GM12878 (cell line): ENCODE results near the gene ADAMTS2. TPM values are rescaled to one million over a fixed set of nuclear protein-coding genes. Genes with fewer than 3 reads are reported as not detected.

Source experiments
- ATAC-seq: fragments of 200-7000 bp; cut with Tn5 transposase; 3 replicates; pipeline ENCODE4 v1.9.1; 2020; ENCODE audit warnings: mild to moderate bottlenecking, moderate library complexity
- BruUV-seq: library from RNA; stranded (reverse); fragments of 400-500 nt; replicated peaks from 2 replicates; lab custom pipeline; 2021; lab: Mats Ljungman, UMichigan
- CTCF ChIA-PET: fragments of 300-600 bp; sonication (Branson Sonifier 250); formaldehyde crosslinking; extraction: SDS; loops from one replicate; lab custom pipeline; 2021; ENCODE audit warnings: inconsistent platforms; lab: Yijun Ruan, JAX
- POLR2A ChIA-PET: fragments of 350-600 bp; formaldehyde crosslinking; extraction: SDS; loops from one replicate; lab custom pipeline; 2021; ENCODE audit warnings: inconsistent platforms; lab: Charles Lee
- RAD21 ChIA-PET: fragments of 300-600 bp; sonication (Branson Sonifier 250); formaldehyde crosslinking; loops from one replicate; lab custom pipeline; 2023; ENCODE audit warnings: antibody characterized with exemption; ENCODE audit not compliant: unreplicated experiment; lab: Charles Lee
- SMC1A ChIA-PET: fragments of 300-600 bp; sonication (Branson Sonifier 250); formaldehyde crosslinking; loops from one replicate; lab custom pipeline; 2023; ENCODE audit not compliant: unreplicated experiment, uncharacterized antibody; lab: Charles Lee
- DNase-seq: peaks from one replicate; pipeline ENCODE4 v3.0.0-alpha.2; 2011; ENCODE audit warnings: low read depth, low spot score
- FAIRE-seq: peaks from 3 replicates; lab custom pipeline; 2011; peaks lifted over from hg19 to GRCh38; lab: Jason Lieb, UNC
- H2AFZ ChIP-seq: 2 replicates; pipeline ENCODE4 v1.6.0; 2011; ENCODE audit warnings: low read depth, low read length, control low read depth; ENCODE audit not compliant: control insufficient read depth
- H3K27ac ChIP-seq: 2 replicates; pipeline ENCODE4 v1.5.1; 2011; ENCODE audit warnings: control low read depth; ENCODE audit not compliant: control insufficient read depth, insufficient read depth
- H3K27me3 ChIP-seq, 2 experiments: replicated peaks in 1 of 2; 2 replicates each; pipeline versions ENCODE4 v1.6.0 to v1.6.1; 2011; ENCODE audit warnings: low read length in 1 of 2; ENCODE audit not compliant: control insufficient read depth in 2 of 2, insufficient read depth in 2 of 2
- H3K36me3 ChIP-seq, 2 experiments: 2 replicates each; pipeline ENCODE4 v1.5.1; 2011; ENCODE audit warnings: low read length in 1 of 2; ENCODE audit not compliant: control insufficient read depth in 2 of 2, insufficient read depth in 2 of 2
- H3K4me1 ChIP-seq: 2 replicates; pipeline ENCODE4 v1.6.1; 2011; ENCODE audit warnings: mild to moderate bottlenecking, low read length, moderate library complexity, mixed read lengths; ENCODE audit not compliant: control insufficient read depth, insufficient read depth
- H3K4me2 ChIP-seq: 2 replicates; pipeline ENCODE4 v1.6.0; 2011; ENCODE audit warnings: control low read depth; ENCODE audit not compliant: control insufficient read depth, insufficient read depth
- H3K4me3 ChIP-seq: fragments of 200-600 bp; sonication (generic); 2 replicates; pipeline ENCODE4 v1.5.1; 2016
- H3K79me2 ChIP-seq: 2 replicates; pipeline ENCODE4 v1.6.0; 2011; ENCODE audit warnings: low read length; ENCODE audit not compliant: control insufficient read depth, insufficient read depth
- H3K9ac ChIP-seq: 2 replicates; pipeline ENCODE4 v1.8.0; 2011; ENCODE audit warnings: low read length, control low read depth, mixed read lengths; ENCODE audit not compliant: control insufficient read depth, insufficient read depth
- H3K9me3 ChIP-seq: replicated peaks from 3 replicates; pipeline ENCODE4 v1.5.1; 2011; ENCODE audit warnings: mild to moderate bottlenecking, low read length; ENCODE audit not compliant: control insufficient read depth, insufficient read depth
- H4K20me1 ChIP-seq: 2 replicates; pipeline ENCODE4 v1.6.0; 2011; ENCODE audit not compliant: control insufficient read depth, insufficient read depth
- CREB1 ChIP-seq: IDR thresholded peaks from 2 replicates; pipeline ENCODE4 v1.6.1; 2012; ENCODE audit warnings: low read depth, mild to moderate bottlenecking, inconsistent platforms
- CREM ChIP-seq: IDR thresholded peaks from 2 replicates; pipeline ENCODE4 v1.6.1; 2014; ENCODE audit warnings: antibody characterized with exemption, low read depth
- EGR1 ChIP-seq, 2 experiments: IDR thresholded peaks; 1 replicate in 1 of 2; 2 replicates in 1 of 2; pipeline ENCODE4 v1.6.1; 2011 to 2012; ENCODE audit warnings: low read depth in 2 of 2, low read length in 2 of 2, borderline replicate concordance in 1 of 2, mild to moderate bottlenecking in 1 of 2, moderate library complexity in 1 of 2
- EP300 ChIP-seq, 2 experiments: fragments of 150-350 bp in 1 of 2; IDR thresholded peaks; 2 replicates each; pipeline ENCODE4 v1.6.1; 2011 to 2012; ENCODE audit warnings: low read depth in 2 of 2, low read length in 2 of 2, borderline replicate concordance in 1 of 2, improper control_type of control experiment in 1 of 2, inconsistent platforms in 1 of 2; ENCODE audit not compliant: control insufficient read depth in 1 of 2
- NBN ChIP-seq: fragments of 450-650 bp; IDR thresholded peaks from 2 replicates; pipeline ENCODE4 v1.6.1; 2016
- SUPT20H ChIP-seq: IDR thresholded peaks from 2 replicates; pipeline ENCODE4 v1.6.1; 2011; ENCODE audit warnings: low read depth, mild to moderate bottlenecking, low read length, moderate library complexity, borderline replicate concordance; ENCODE audit not compliant: control insufficient read depth
- TAF1 ChIP-seq: IDR thresholded peaks from 2 replicates; pipeline ENCODE4 v1.6.1; 2011; ENCODE audit warnings: mild to moderate bottlenecking, low read depth, low read length, borderline replicate concordance
- TCF7 ChIP-seq: IDR thresholded peaks from 2 replicates; pipeline ENCODE4 v1.6.1; 2014; ENCODE audit warnings: antibody characterized with exemption, borderline replicate concordance
- WGBS: methylation state at CpG from one replicate; pipeline ENCODE4 v1.1.6; 2016; ENCODE audit warnings: low lambda C conversion rate; ENCODE audit not compliant: insufficient replicate concordance, insufficient coverage; ENCODE audit errors: missing lambda C conversion rate; 5-methylcytosine and 5-hydroxymethylcytosine counted together
- in situ Hi-C: fragments of 300-500 bp; cut with MboI; formaldehyde crosslinking; loops from 9 replicates; pipeline ENCODE4 v1.14.3; 2018; ENCODE audit warnings: mixed read lengths
- intact Hi-C: fragments of 100-400 bp; cut with micrococcal nuclease; formaldehyde crosslinking; loops from one replicate; pipeline ENCODE4 v1.14.2; 2022; ENCODE audit not compliant: unreplicated experiment
- polyA plus RNA-seq, 11 experiments: library from polyadenylated mRNA; depleted of rRNA in 4 of 11; unstranded in 6 of 11; stranded (reverse) in 5 of 11; fragments of >200 nt; fragmentation: Nextera tagmentation in 4 of 11; fragmentation: Illumina TruSeq in 1 of 11; extraction: Ambion mirVana in 4 of 11; extraction: Trizol in 1 of 11; gene quantifications; 1 replicate in 1 of 11; 2 replicates in 10 of 11; pipeline versions ENCODE4 v1.2.1 to v1.2.3, GENCODE V29; 2011 to 2016; ENCODE audit warnings: inconsistent platforms in 2 of 11, missing spikeins in 2 of 11, low read depth in 1 of 11
- total RNA-seq, 4 experiments: library from RNA; depleted of rRNA in 3 of 4; stranded (reverse); fragments of >200 nt in 3 of 4; fragmentation: Illumina TruSeq in 1 of 4; extraction: Trizol in 1 of 4; gene quantifications; 2 replicates each; pipeline versions ENCODE4 v1.2.1 to v1.2.3, GENCODE V29; 2013 to 2021
- TF ChIP-seq, protein P1 (sequence below): fragments of 450-650 bp; IDR thresholded peaks from 2 replicates; pipeline ENCODE4 v1.6.1; 2017; ENCODE audit warnings: mild to moderate bottlenecking, low read depth, inconsistent platforms; ENCODE audit not compliant: poor library complexity, severe bottlenecking
- TF ChIP-seq, protein P2 (sequence below): fragments of 450-650 bp; formaldehyde crosslinking; IDR thresholded peaks from 2 replicates; pipeline ENCODE4 v1.4.0; 2020; ENCODE audit warnings: mild to moderate bottlenecking, moderate library complexity

Gene ADAMTS2
- total and polyA plus RNA-seq, 10 of the 15 experiments (the other 5 are each of a cell fraction or from before 2014, with no cell fraction given): 0.03 to 0.05 TPM; not detected in 8

DNA sequence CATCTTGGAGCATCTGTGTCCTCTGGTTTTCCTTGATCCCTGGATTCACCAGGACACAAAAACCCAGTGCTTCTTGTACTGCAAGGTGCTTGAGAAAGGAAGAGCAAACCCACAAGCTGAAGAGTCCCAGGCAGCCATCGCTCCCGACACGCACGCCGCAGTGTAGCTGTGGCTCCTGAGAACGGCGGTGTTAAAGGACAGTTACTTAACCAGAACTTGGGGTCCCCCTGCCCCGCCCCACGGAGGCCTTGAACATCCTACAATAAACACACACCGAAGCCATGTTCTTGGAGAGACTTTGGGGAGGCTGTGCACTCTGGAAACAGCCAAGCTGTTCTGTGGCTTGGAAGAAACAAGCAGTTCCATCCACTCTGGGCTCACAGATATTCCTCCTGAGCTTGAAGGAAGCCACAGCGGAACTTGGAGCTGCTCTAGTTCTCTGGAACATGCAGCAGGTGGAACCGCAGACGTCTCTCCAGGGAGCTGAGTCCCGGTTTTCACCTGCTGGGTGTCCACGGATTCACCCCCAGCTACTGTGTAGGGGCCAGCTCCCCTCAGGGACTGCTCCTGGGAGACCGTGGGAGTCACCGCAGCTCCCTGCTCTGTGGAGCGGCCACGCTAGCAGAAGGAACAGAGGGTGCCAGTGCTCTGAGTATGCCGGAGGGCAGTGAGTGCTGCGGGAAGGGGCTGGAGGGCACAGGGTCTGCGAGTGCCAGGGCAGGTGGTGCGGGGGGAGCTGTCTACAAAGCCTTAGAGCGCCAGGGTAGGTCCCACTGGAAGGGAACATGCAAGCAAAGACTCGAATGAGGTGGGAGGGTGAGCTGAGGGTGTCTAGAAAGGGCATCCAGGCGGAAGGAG is 107.3 kb downstream of the ADAMTS2 start:
- TF ChIP-seq EP300 (IDR thresholded peaks at IDR 0.05; ENCODE audit: borderline replicate concordance in 1 of 2, control insufficient read depth in 1 of 2, low read depth in 2 of 2, low read length in 2 of 2) (no peak), NBN (no peak), TAF1 (no peak), SUPT20H (no peak), EGR1 (IDR thresholded peaks at IDR 0.05; ENCODE audit: borderline replicate concordance in 1 of 2, low read depth in 2 of 2, low read length in 2 of 2) (no peak), CREB1 (no peak), CREM (no peak), TCF7 (no peak)
- TF ChIP-seq, protein P1, sequence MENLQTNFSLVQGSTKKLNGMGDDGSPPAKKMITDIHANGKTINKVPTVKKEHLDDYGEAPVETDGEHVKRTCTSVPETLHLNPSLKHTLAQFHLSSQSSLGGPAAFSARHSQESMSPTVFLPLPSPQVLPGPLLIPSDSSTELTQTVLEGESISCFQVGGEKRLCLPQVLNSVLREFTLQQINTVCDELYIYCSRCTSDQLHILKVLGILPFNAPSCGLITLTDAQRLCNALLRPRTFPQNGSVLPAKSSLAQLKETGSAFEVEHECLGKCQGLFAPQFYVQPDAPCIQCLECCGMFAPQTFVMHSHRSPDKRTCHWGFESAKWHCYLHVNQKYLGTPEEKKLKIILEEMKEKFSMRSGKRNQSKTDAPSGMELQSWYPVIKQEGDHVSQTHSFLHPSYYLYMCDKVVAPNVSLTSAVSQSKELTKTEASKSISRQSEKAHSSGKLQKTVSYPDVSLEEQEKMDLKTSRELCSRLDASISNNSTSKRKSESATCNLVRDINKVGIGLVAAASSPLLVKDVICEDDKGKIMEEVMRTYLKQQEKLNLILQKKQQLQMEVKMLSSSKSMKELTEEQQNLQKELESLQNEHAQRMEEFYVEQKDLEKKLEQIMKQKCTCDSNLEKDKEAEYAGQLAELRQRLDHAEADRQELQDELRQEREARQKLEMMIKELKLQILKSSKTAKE: no peak
- TF ChIP-seq, protein P2, sequence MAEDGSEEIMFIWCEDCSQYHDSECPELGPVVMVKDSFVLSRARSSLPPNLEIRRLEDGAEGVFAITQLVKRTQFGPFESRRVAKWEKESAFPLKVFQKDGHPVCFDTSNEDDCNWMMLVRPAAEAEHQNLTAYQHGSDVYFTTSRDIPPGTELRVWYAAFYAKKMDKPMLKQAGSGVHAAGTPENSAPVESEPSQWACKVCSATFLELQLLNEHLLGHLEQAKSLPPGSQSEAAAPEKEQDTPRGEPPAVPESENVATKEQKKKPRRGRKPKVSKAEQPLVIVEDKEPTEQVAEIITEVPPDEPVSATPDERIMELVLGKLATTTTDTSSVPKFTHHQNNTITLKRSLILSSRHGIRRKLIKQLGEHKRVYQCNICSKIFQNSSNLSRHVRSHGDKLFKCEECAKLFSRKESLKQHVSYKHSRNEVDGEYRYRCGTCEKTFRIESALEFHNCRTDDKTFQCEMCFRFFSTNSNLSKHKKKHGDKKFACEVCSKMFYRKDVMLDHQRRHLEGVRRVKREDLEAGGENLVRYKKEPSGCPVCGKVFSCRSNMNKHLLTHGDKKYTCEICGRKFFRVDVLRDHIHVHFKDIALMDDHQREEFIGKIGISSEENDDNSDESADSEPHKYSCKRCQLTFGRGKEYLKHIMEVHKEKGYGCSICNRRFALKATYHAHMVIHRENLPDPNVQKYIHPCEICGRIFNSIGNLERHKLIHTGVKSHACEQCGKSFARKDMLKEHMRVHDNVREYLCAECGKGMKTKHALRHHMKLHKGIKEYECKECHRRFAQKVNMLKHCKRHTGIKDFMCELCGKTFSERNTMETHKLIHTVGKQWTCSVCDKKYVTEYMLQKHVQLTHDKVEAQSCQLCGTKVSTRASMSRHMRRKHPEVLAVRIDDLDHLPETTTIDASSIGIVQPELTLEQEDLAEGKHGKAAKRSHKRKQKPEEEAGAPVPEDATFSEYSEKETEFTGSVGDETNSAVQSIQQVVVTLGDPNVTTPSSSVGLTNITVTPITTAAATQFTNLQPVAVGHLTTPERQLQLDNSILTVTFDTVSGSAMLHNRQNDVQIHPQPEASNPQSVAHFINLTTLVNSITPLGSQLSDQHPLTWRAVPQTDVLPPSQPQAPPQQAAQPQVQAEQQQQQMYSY (CRISPR knock-in tag): no peak
- Histone ChIP-seq H3K79me2 (no peaks in the 10 kb centered on the region), H3K4me2 (no peak overlapping the region), H3K27me3 (no peaks in the 10 kb centered on the region), H3K36me3 (no peaks in the 10 kb centered on the region), H4K20me1 (no peaks in the 10 kb centered on the region), H3K4me3 (no peak overlapping the region), H3K9me3 (peaks cover 1% of the 10 kb centered on the region; the same call in 1 of the 3 replicates), H3K9ac (no peak overlapping the region), H2AFZ (no peak overlapping the region), H3K27ac (no peak overlapping the region), H3K4me1 (no peaks in the 10 kb centered on the region)
- CTCF ChIA-PET: no interaction called here
- FAIRE-seq (no peak), DNase-seq (no peak), ATAC-seq (no peak)
- WGBS: 50% methylated on average over 26 of the region's 26 CpGs
- intact Hi-C loops (no loop called here), in situ Hi-C loops (no loop called here)
- RAD21 ChIA-PET: no interaction called here
- no TSS peak for BruUV-seq
- SMC1A ChIA-PET: no interaction called here
- POLR2A ChIA-PET: no interaction called here
